ENCODE measurements around the gene SSTR3. TPM values are rescaled to one million over a fixed set of nuclear protein-coding genes. Genes with fewer than 3 reads are reported as not detected.

Gene SSTR3
- total RNA-seq, 1 donor from 2014 or later: not detected

DNA sequence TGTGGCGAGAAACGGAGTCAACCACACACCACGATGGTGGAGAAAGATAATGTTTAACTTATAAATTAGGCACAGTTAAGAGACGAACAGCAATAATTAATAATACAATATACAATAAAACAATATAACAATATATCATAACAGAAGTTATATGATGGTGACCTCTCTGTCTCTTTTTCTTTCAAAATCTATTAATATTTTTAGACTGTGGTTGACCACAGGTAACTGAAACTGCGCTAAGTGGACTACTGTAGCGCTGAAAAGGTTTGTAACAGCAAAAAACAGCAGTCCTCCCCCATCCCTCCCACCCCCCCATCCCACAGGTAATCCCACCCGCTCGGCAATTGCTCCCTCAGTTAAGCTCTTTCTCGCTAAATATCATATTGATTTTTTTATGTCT is 3.6 kb upstream of the SSTR3 start:
- Histone ChIP-seq H3K36me3 (ENCODE audit: insufficient read depth, low read length) (no peaks in the 10 kb centered on the region), H3K27me3 (ENCODE audit: insufficient read depth, low read length) (peaks cover 14% of the 10 kb centered on the region), H3K9ac (ENCODE audit: low read length) (no peak overlapping the region), H3K4me2 (ENCODE audit: low read length) (no peak overlapping the region), H2AFZ (ENCODE audit: low read depth, low read length) (no peak overlapping the region), H3K4me1 (ENCODE audit: insufficient read depth, low read length) (no peaks in the 10 kb centered on the region), H3K9me3 (ENCODE audit: insufficient read depth, low read depth, low read length) (no peaks in the 10 kb centered on the region), H4K20me1 (ENCODE audit: insufficient read depth, low read length) (no peaks in the 10 kb centered on the region), H3K27ac (ENCODE audit: low read depth, low read length) (no peak overlapping the region), H3K79me2 (ENCODE audit: insufficient read depth, low read length) (no peaks in the 10 kb centered on the region), H3K4me3 (ENCODE audit: insufficient read depth, low read depth, low read length) (no peak overlapping the region)
- TF ChIP-seq EZH2 (IDR thresholded peaks at IDR 0.05; ENCODE audit: insufficient read depth, low read length): no peak
- TF ChIP-seq, protein P1, sequence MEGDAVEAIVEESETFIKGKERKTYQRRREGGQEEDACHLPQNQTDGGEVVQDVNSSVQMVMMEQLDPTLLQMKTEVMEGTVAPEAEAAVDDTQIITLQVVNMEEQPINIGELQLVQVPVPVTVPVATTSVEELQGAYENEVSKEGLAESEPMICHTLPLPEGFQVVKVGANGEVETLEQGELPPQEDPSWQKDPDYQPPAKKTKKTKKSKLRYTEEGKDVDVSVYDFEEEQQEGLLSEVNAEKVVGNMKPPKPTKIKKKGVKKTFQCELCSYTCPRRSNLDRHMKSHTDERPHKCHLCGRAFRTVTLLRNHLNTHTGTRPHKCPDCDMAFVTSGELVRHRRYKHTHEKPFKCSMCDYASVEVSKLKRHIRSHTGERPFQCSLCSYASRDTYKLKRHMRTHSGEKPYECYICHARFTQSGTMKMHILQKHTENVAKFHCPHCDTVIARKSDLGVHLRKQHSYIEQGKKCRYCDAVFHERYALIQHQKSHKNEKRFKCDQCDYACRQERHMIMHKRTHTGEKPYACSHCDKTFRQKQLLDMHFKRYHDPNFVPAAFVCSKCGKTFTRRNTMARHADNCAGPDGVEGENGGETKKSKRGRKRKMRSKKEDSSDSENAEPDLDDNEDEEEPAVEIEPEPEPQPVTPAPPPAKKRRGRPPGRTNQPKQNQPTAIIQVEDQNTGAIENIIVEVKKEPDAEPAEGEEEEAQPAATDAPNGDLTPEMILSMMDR (IDR thresholded peaks at IDR 0.05; ENCODE audit: insufficient read depth, low read depth, low read length): no peak
- peaks cover 11% of the 10 kb centered on the region for H3K9me3 Mint-ChIP-seq (ENCODE audit: unreplicated experiment)
- no peaks in the 10 kb centered on the region for H3K36me3 Mint-ChIP-seq (ENCODE audit: low read depth, unreplicated experiment)
- no peak for FAIRE-seq
- peaks cover 2% of the 10 kb centered on the region for H3K4me1 Mint-ChIP-seq (ENCODE audit: low read depth, unreplicated experiment)
- peaks cover 51% of the 10 kb centered on the region for H3K27me3 Mint-ChIP-seq (ENCODE audit: low read depth, unreplicated experiment)
- DNase-seq (ENCODE audit: low read depth): no peak
- no peak overlapping the region for H3K4me3 Mint-ChIP-seq (ENCODE audit: unreplicated experiment)
- H3K27ac Mint-ChIP-seq (ENCODE audit: unreplicated experiment): no peak overlapping the region

DNA sequence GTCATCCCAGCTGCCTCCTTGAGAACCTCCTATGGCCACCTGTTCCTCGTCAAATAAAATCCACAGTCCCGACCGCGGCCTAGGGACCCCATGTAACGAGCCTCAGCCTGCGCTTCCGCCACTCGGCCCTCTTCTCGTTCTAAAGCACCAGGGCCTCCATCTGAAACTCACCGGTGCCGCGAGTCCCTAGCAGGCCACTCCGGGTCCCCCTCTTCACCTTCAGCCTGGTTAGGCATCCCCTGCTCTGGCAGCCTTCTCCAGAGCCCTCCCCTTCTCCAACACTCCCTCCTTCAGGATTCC is 2.4 kb upstream of the SSTR3 start:
- no peak overlapping the region for H3K27ac Mint-ChIP-seq (ENCODE audit: unreplicated experiment)
- H3K27me3 Mint-ChIP-seq (ENCODE audit: low read depth, unreplicated experiment): peaks cover 56% of the 10 kb centered on the region
- peaks cover 2% of the 10 kb centered on the region for H3K4me1 Mint-ChIP-seq (ENCODE audit: low read depth, unreplicated experiment)
- H3K9me3 Mint-ChIP-seq (ENCODE audit: unreplicated experiment): peaks cover 8% of the 10 kb centered on the region
- no peak for DNase-seq (ENCODE audit: low read depth)
- Histone ChIP-seq H3K27me3 (ENCODE audit: insufficient read depth, low read length) (peaks cover 17% of the 10 kb centered on the region), H3K9me3 (ENCODE audit: insufficient read depth, low read depth, low read length) (no peaks in the 10 kb centered on the region), H2AFZ (ENCODE audit: low read depth, low read length) (no peak overlapping the region), H4K20me1 (ENCODE audit: insufficient read depth, low read length) (no peaks in the 10 kb centered on the region), H3K79me2 (ENCODE audit: insufficient read depth, low read length) (no peaks in the 10 kb centered on the region), H3K36me3 (ENCODE audit: insufficient read depth, low read length) (no peaks in the 10 kb centered on the region), H3K4me2 (ENCODE audit: low read length) (no peak overlapping the region), H3K4me3 (ENCODE audit: insufficient read depth, low read depth, low read length) (no peak overlapping the region), H3K9ac (ENCODE audit: low read length) (no peak overlapping the region), H3K27ac (ENCODE audit: low read depth, low read length) (no peak overlapping the region), H3K4me1 (ENCODE audit: insufficient read depth, low read length) (no peaks in the 10 kb centered on the region)
- TF ChIP-seq, protein P1 (IDR thresholded peaks at IDR 0.05; ENCODE audit: insufficient read depth, low read depth, low read length): no peak
- no peak for TF ChIP-seq EZH2 (IDR thresholded peaks at IDR 0.05; ENCODE audit: insufficient read depth, low read length)
- no peak overlapping the region for H3K4me3 Mint-ChIP-seq (ENCODE audit: unreplicated experiment)
- FAIRE-seq: no peak
- H3K36me3 Mint-ChIP-seq (ENCODE audit: low read depth, unreplicated experiment): no peaks in the 10 kb centered on the region

DNA sequence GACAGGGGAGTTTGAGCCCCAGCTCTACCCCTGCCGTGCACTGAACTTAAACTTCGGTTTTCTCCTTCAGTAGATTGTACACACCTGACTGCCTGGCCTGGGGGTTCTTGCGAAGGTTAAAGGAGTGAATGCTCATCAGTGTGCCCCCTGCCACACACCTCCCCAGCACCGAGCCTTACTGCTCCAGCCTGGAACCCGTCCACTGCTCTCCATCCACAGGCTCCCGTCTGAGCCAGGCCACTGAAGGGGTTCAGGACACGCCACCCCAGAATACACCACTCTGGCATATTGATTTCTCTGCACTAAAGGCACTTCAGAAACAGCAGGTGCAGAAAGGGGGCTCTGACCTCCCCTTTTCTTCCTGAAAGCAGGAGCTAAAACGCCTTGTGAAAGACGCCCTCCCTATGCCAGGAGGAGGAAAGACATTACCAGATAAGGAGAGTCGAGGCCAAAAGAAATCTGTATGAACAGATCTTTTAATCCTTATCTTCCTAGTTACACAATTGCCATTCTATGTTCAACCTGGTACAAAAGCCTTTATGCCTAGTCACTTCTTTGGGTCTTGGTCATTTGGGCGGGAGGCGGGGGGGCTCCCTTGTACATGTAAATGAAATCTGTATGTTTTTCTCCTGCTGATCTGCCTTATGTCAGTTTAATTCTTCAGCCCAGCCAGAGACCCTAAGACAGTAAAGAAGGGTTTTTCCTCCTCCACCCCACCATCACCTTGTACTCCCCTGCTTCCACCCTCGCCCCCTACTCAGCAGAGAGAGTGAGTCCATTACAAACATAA is 1.9 kb upstream of the SSTR3 start:
- Histone ChIP-seq H3K27ac (ENCODE audit: low read depth, low read length) (no peak overlapping the region), H4K20me1 (ENCODE audit: insufficient read depth, low read length) (no peaks in the 10 kb centered on the region), H3K4me2 (ENCODE audit: low read length) (no peak overlapping the region), H3K4me3 (ENCODE audit: insufficient read depth, low read depth, low read length) (no peak overlapping the region), H3K36me3 (ENCODE audit: insufficient read depth, low read length) (no peaks in the 10 kb centered on the region), H2AFZ (ENCODE audit: low read depth, low read length) (no peak overlapping the region), H3K27me3 (ENCODE audit: insufficient read depth, low read length) (peaks cover 12% of the 10 kb centered on the region), H3K4me1 (ENCODE audit: insufficient read depth, low read length) (no peaks in the 10 kb centered on the region), H3K9me3 (ENCODE audit: insufficient read depth, low read depth, low read length) (no peaks in the 10 kb centered on the region), H3K9ac (ENCODE audit: low read length) (no peak overlapping the region), H3K79me2 (ENCODE audit: insufficient read depth, low read length) (no peaks in the 10 kb centered on the region)
- no peak overlapping the region for H3K4me3 Mint-ChIP-seq (ENCODE audit: unreplicated experiment)
- H3K4me1 Mint-ChIP-seq (ENCODE audit: low read depth, unreplicated experiment): peaks cover 2% of the 10 kb centered on the region
- H3K27ac Mint-ChIP-seq (ENCODE audit: unreplicated experiment): no peak overlapping the region
- H3K36me3 Mint-ChIP-seq (ENCODE audit: low read depth, unreplicated experiment): no peaks in the 10 kb centered on the region
- no peak for DNase-seq (ENCODE audit: low read depth)
- peaks cover 55% of the 10 kb centered on the region for H3K27me3 Mint-ChIP-seq (ENCODE audit: low read depth, unreplicated experiment)
- peaks cover 2% of the 10 kb centered on the region for H3K9me3 Mint-ChIP-seq (ENCODE audit: unreplicated experiment)
- FAIRE-seq: no peak
- TF ChIP-seq EZH2 (IDR thresholded peaks at IDR 0.05; ENCODE audit: insufficient read depth, low read length): no peak
- TF ChIP-seq, protein P1 (IDR thresholded peaks at IDR 0.05; ENCODE audit: insufficient read depth, low read depth, low read length): no peak
